Stomach (tissue), 4 donors: ENCODE measurements around the gene LRRC71.

Experiments used
- CTCF ChIP-seq, 7 experiments: fragments of 450-650 bp in 4 of 7; fragments of 200-600 bp in 3 of 7; sonication (generic) in 3 of 7; IDR thresholded peaks; one replicate each; pipeline ENCODE4 v1.5.1; 2016 to 2019; ENCODE audit warnings: antibody characterized with exemption in 7 of 7, control low read depth in 2 of 7, mild to moderate bottlenecking in 1 of 7
- POLR2AphosphoS5 ChIP-seq, 3 donors: sonication (generic); formaldehyde crosslinking; IDR thresholded peaks; one replicate each; pipeline ENCODE4 v1.6.1; 2016; ENCODE audit warnings: antibody characterized with exemption in 3 of 3

GRCh38 chr1:156900896-156901589 lies 19.4 kb upstream of the LRRC71 start:
- TF ChIP-seq CTCF (IDR thresholded peaks at IDR 0.05) (no peak), POLR2AphosphoS5 (IDR thresholded peaks at IDR 0.05) (no peak)
